Subcutaneous abdominal adipose tissue (tissue), 5 donors: ENCODE results near the gene PIP4K2A.
A peak's percentile ranks its signal among the peaks of the same experiment; 100 is the strongest.

Experiments
- H3K27ac ChIP-seq: one replicate; pipeline ENCODE4 v1.7.0; 2013; ENCODE audit warnings: low read depth, mild to moderate bottlenecking, inconsistent platforms, low read length, moderate library complexity
- H3K27me3 ChIP-seq, 5 donors: one replicate each; pipeline ENCODE4 v1.7.0; 2013; ENCODE audit warnings: low read length in 5 of 5, inconsistent platforms in 1 of 5; ENCODE audit not compliant: control insufficient read depth in 5 of 5, insufficient read depth in 4 of 5
- H3K36me3 ChIP-seq, 5 donors: one replicate each; pipeline ENCODE4 v1.7.0; 2013; ENCODE audit warnings: low read length in 5 of 5; ENCODE audit not compliant: control insufficient read depth in 5 of 5, insufficient read depth in 5 of 5
- H3K4me1 ChIP-seq, 5 donors: one replicate each; pipeline ENCODE4 v1.7.0; 2013; ENCODE audit warnings: low read length in 5 of 5, mild to moderate bottlenecking in 3 of 5, moderate library complexity in 1 of 5; ENCODE audit not compliant: control insufficient read depth in 5 of 5, insufficient read depth in 5 of 5
- H3K4me3 ChIP-seq, 5 donors: one replicate each; pipeline ENCODE4 v1.7.0; 2013; ENCODE audit warnings: low read length in 5 of 5, low read depth in 1 of 5
- H3K9ac ChIP-seq, 5 donors: one replicate each; pipeline ENCODE4 v1.7.0; 2013; ENCODE audit warnings: low read length in 5 of 5, mild to moderate bottlenecking in 4 of 5, moderate library complexity in 3 of 5
- H3K9me3 ChIP-seq, 5 donors: one replicate each; pipeline ENCODE4 v1.7.0; 2013; ENCODE audit warnings: low read length in 5 of 5; ENCODE audit not compliant: control insufficient read depth in 5 of 5
- donor health status: healthy.
- donor health status: healthy.
- donor health status: healthy.
- donor health status: healthy.
- donor health status: healthy.

The PIP4K2A gene

GRCh38 chr10:22629852-22630233 lies 84.5 kb downstream of the PIP4K2A start:
- no peaks in the 10 kb centered on the region for H3K9me3 ChIP-seq
- no peaks in the 10 kb centered on the region for H3K36me3 ChIP-seq
- H3K9ac ChIP-seq, result no peak overlapping the region
- no peaks in the 10 kb centered on the region for H3K27me3 ChIP-seq
- no peak overlapping the region for H3K4me3 ChIP-seq
- H3K27ac ChIP-seq, result peak overlapping the region; percentile 54
- H3K4me1 ChIP-seq, result peaks cover 0 to 26% (median 18%) of the 10 kb centered on the region in 5 donors

- H3K4me1 ChIP-seq, result peaks cover 0 to 33% (median 25%) of the 10 kb centered on the region in 5 donors
- no peak overlapping the region for H3K4me3 ChIP-seq
- H3K36me3 ChIP-seq, result no peaks in the 10 kb centered on the region
- no peaks in the 10 kb centered on the region for H3K9me3 ChIP-seq
- no peak overlapping the region for H3K27ac ChIP-seq
- no peak overlapping the region for H3K9ac ChIP-seq
- no peaks in the 10 kb centered on the region for H3K27me3 ChIP-seq
Observed at GRCh38 chr10:22629126-22629525, 85.3 kb downstream of the PIP4K2A start.

GRCh38 chr10:22628309-22628708 lies 86.1 kb downstream of the PIP4K2A start:
- no peak overlapping the region for H3K27ac ChIP-seq

GRCh38 chr10:22626784-22627183 lies 87.6 kb downstream of the PIP4K2A start:
- H3K27ac ChIP-seq, result no peak overlapping the region
- H3K9ac ChIP-seq, result no peak overlapping the region
- H3K9me3 ChIP-seq, result no peaks in the 10 kb centered on the region
- H3K4me1 ChIP-seq, result peaks cover 0 to 46% (median 30%) of the 10 kb centered on the region in 5 donors
- no peaks in the 10 kb centered on the region for H3K36me3 ChIP-seq
- no peak overlapping the region for H3K4me3 ChIP-seq
- no peaks in the 10 kb centered on the region for H3K27me3 ChIP-seq

More at GRCh38 chr10:22628309-22628708, 86.1 kb downstream of the PIP4K2A start:
- H3K4me1 ChIP-seq, result peaks cover 0 to 41% (median 33%) of the 10 kb centered on the region in 5 donors
- H3K4me3 ChIP-seq, result no peak overlapping the region
- H3K27me3 ChIP-seq, result no peaks in the 10 kb centered on the region
- no peak overlapping the region for H3K9ac ChIP-seq
- no peaks in the 10 kb centered on the region for H3K9me3 ChIP-seq
- no peaks in the 10 kb centered on the region for H3K36me3 ChIP-seq

- H3K4me1 ChIP-seq, result peaks cover 0 to 40% (median 27%) of the 10 kb centered on the region in 5 donors
- H3K27me3 ChIP-seq, result no peaks in the 10 kb centered on the region
- H3K4me3 ChIP-seq, result no peak overlapping the region
- H3K36me3 ChIP-seq, result no peaks in the 10 kb centered on the region
- no peaks in the 10 kb centered on the region for H3K9me3 ChIP-seq
- H3K9ac ChIP-seq, result no peak overlapping the region
- H3K27ac ChIP-seq, result no peak overlapping the region
Observed at GRCh38 chr10:22625516-22626290, 88.7 kb downstream of the PIP4K2A start.

GRCh38 chr10:22624287-22624738 lies 90.1 kb downstream of the PIP4K2A start:
- Histone ChIP-seq H3K4me3 (no peak overlapping the region), H3K36me3 (no peaks in the 10 kb centered on the region), H3K27me3 (no peaks in the 10 kb centered on the region), H3K4me1 (peaks cover 0 to 41% (median 32%) of the 10 kb centered on the region in 5 donors), H3K27ac (peak overlapping the region; percentile 19), H3K9me3 (no peaks in the 10 kb centered on the region), H3K9ac (no peak overlapping the region)

GRCh38 chr10:22623633-22624253 lies 90.6 kb downstream of the PIP4K2A start:
- Histone ChIP-seq H3K27ac (peak overlapping the region; percentile 19), H3K4me1 (peaks cover 0 to 41% (median 32%) of the 10 kb centered on the region in 5 donors)

GRCh38 chr10:22622242-22622806 lies 92.1 kb downstream of the PIP4K2A start:
- Histone ChIP-seq H3K9ac (no peak overlapping the region), H3K4me3 (no peak overlapping the region), H3K27ac (no peak overlapping the region), H3K9me3 (no peaks in the 10 kb centered on the region), H3K4me1 (peaks cover 0 to 43% (median 39%) of the 10 kb centered on the region in 5 donors), H3K27me3 (no peaks in the 10 kb centered on the region), H3K36me3 (no peaks in the 10 kb centered on the region)

More at GRCh38 chr10:22623633-22624253, 90.6 kb downstream of the PIP4K2A start:
- Histone ChIP-seq H3K9me3 (no peaks in the 10 kb centered on the region), H3K4me3 (no peak overlapping the region), H3K27me3 (no peaks in the 10 kb centered on the region), H3K9ac (no peak overlapping the region), H3K36me3 (no peaks in the 10 kb centered on the region)

GRCh38 chr10:22621726-22622125 lies 92.7 kb downstream of the PIP4K2A start:
- H3K4me3 ChIP-seq, result no peak overlapping the region
- H3K9me3 ChIP-seq, result no peaks in the 10 kb centered on the region
- H3K9ac ChIP-seq, result no peak overlapping the region
- H3K27ac ChIP-seq, result no peak overlapping the region
- H3K4me1 ChIP-seq, result peaks cover 0 to 43% (median 41%) of the 10 kb centered on the region in 5 donors
- no peaks in the 10 kb centered on the region for H3K27me3 ChIP-seq
- H3K36me3 ChIP-seq, result no peaks in the 10 kb centered on the region

- H3K4me1 ChIP-seq, result peaks cover 0 to 48% (median 45%) of the 10 kb centered on the region in 5 donors
Observed at GRCh38 chr10:22620929-22621328, 93.4 kb downstream of the PIP4K2A start.

More at GRCh38 chr10:22620929-22621328, 93.4 kb downstream of the PIP4K2A start:
- H3K27ac ChIP-seq, result peak overlapping the region; percentile 20
- H3K9me3 ChIP-seq, result no peaks in the 10 kb centered on the region
- no peaks in the 10 kb centered on the region for H3K36me3 ChIP-seq
- no peak overlapping the region for H3K9ac ChIP-seq
- H3K4me3 ChIP-seq, result no peak overlapping the region
- H3K27me3 ChIP-seq, result no peaks in the 10 kb centered on the region
